Activated T-cell treated with anti-CD3 and anti-CD28 coated beads, Interleukin-2, amount 50 U/mL, for 1 hour (primary cell): ENCODE data around the gene DENND6A.
"Not testable (repeated sequence)": the region's sequence is repeated elsewhere in the genome, so short reads cannot be mapped to it uniquely, and the experiment has no call there.

Experiments used
- DNase-seq: peaks from one replicate; pipeline ENCODE4 v3.0.0-alpha.2; 2020

The DENND6A gene, protein sequence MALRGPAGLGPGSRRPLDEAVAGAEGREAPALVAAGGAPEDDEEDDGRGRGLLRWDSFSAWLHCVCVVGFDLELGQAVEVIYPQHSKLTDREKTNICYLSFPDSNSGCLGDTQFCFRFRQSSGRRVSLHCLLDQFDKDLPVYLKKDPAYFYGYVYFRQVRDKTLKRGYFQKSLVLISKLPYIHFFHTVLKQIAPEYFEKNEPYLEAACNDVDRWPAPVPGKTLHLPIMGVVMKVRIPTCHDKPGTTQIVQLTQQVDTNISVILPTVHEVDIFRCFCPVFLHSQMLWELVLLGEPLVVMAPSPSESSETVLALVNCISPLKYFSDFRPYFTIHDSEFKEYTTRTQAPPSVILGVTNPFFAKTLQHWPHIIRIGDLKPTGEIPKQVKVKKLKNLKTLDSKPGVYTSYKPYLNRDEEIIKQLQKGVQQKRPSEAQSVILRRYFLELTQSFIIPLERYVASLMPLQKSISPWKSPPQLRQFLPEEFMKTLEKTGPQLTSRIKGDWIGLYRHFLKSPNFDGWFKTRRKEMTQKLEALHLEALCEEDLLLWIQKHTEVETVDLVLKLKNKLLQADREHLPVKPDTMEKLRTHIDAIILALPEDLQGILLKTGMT

DNA sequence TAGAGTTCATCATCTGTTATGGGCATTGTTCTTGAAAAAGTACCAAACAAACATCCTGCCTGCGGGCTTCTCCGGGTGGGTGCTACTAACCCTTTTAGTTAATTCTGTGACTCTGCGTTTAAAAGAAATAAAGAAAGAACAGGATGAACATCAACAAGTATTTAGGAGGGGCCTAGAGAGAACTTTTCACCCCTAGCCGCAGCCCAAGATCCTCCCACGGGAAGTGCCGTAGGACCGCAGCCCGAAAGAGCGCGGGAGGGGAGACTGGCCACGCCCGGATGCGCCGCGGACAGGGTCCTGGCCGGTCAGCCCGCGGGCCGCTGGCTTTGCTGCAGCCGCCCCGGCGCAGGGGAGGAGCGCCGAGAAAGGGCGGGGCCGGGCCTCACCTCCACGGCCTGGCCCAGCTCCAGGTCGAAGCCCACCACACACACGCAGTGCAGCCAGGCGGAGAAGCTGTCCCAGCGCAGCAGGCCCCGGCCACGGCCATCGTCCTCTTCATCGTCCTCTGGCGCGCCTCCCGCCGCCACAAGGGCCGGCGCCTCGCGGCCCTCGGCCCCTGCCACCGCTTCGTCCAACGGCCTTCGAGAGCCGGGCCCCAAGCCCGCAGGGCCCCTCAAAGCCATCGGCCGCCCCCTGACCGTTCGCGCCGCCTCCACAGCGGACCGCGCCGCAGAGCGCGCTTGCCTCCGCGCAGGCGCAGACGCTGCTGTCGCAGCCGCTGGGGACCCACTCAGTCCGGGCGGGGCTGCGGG is at the start of gene DENND6A:
Gene DENND6A, minus strand, starts transcription at position 682 of the 752 bp plus-strand sequence. Its CDS starts 59 bp downstream, at position 623.
- peak; percentile 96 for DNase-seq

DNA sequence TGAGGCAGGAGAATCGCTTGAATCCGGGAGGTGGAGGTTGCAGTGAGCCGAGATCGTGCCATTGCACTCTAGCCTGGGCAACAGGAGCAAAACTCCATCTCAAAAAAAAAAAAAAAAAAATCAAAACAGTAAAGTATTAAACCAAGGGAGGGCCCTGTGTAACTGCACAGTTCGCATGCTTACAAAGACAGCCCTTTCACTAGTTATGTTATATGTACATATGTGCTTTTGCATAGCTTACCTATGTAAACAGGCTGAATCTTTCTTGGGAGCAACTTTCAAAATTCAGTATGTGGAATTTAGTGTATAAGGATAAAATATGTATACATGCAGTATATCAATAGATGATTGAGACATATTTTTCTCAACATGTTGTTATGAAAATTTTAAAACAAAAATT is 47.1 kb upstream of the DENND6A start:
- DNase-seq: no peak

DNA sequence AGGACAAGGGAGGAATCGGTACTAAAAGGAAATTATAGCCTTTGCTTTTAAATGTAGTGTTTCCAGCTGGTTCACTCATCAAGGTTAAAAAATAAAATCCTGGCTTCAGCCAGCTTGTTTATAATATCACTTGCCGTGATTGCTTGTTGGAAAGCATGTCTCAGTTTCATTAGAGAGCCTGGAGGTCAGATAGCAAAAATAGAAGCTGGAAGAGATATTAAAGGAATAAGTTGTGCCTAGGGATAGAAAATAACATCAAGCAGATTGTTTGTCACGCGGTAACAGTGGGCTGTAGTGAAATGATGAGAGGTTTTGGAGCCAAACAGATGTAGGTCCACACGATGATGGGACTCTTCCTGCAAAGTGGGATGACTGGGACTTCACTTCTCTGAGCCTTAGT is 45.5 kb upstream of the DENND6A start:
- no peak for DNase-seq

DNA sequence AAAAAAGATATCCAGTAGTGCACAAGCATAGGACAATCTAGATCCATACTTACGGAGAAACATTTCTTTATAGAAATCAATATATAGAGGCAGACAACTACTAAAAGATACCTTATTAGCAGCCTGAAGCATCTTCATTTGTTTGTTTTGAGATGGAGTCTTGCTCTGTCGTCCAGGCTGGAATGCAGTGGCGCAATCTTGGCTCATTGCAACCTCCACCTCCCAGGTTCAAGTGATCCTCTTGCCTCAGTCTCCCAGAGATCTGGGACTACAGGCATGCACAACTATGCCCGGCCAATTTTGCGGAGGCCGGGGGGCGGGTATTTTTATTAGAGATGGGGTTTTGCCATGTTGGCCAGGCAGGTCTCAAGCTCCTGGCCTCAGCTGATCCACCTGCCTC is 45.0 kb upstream of the DENND6A start:
- no peak for DNase-seq

DNA sequence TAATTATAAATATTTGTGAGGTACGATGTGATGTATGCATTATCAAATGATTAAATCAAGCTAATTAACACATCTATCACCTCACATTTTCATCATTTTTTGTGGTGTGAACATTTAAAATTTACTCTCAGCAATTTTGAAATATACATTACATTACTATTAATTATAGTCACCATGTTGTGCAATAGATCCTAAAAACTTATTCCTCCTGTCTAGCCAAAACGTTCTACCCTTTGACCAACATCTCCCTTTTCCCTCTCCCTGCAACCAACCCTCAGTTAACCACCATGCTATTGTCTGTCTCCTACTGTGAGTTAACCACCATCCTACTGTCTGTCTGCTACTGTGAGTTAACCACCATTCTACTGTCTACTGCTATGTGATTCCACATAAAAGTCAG is 42.5 kb upstream of the DENND6A start:
- no peak for DNase-seq

DNA sequence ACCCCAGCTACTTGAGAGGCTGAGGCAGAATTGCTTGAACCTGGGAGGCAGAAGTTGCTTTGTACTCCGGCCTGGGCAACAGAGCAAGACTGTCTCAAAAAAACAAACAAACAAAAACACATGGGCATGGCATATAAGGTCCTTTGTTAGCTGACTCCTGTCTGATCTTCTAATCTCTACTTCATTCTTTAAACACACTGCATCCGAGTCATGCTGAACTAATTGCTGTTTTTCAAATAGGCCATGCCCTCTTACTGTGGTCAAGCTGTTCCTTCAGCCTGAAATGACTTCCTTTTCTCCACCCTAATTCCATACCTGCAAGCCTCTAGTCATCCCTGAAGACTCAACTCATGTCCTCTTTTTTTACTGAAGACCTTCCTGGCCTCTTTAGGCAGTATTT is 40.9 kb upstream of the DENND6A start:
- DNase-seq: no peak

DNA sequence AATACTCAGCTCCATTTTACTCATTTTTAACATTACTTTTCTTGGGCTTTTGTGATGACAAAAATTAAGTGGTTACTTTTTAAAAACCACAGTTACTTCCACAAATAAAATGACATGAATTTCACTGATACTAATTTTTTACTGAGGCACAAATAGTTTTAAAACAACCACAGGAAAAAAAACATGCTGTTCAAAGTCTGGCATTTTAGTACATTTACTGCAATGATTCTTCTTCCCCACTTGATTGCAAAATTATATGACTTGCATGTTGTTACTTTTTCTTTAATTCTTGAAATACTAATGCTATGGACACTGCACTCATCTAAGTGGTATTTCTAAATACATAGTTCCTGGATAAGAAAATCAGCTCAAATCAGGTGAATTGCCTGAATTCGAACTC is 38.4 kb upstream of the DENND6A start:
- no peak for DNase-seq

DNA sequence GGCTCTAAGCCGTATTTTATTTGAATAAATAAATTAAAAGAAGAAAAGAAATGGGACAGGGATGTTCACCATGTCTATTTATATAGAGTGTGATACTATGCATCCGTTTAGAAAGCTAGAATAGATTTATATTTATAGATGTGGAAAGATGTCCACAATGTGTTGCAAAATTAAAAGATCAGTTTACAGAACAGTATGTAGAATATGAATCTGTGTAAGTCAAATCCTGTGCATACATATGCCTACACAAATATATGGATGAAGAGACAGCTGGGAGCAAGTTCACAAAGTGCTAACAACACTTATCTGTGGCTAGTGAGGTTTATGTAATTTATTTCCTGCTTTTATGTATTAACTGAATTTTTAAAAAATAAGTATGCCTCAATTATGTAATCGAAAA is 37.8 kb upstream of the DENND6A start:
- no peak for DNase-seq

DNA sequence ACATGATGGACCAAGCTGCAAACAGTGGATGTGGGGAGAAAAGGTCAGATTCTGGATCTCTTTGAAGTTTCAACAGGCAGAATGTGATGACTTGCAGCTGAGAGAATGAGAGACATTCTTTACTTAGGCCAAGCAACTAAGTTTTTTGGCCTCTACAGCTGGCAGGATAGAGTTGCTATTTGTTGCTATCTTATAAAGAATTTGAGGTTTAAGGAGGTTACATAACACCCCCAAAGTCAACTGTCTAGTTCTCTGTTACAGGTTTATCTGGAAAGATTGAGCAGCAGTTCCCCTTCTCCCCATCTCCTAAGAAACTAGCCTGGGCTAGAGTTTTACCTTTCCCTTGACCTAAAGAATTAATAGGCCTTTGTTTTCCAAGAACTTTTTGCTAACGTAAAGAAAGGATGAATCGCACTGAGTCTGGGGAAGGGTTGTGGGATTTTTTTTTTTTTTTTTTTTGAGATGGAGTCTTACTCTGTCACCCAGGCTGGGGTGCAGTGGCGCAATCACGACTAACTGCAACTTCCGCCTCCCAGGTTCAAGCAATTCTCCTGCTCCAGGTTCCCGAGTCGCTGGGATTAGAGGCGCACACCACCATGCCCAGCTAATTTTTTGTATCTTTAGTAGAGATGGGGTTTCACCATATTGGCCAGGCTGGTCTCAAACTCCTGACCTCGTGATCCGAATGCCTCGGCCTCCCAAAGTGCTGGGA is 36.6 kb upstream of the DENND6A start:
- no peak for DNase-seq

DNA sequence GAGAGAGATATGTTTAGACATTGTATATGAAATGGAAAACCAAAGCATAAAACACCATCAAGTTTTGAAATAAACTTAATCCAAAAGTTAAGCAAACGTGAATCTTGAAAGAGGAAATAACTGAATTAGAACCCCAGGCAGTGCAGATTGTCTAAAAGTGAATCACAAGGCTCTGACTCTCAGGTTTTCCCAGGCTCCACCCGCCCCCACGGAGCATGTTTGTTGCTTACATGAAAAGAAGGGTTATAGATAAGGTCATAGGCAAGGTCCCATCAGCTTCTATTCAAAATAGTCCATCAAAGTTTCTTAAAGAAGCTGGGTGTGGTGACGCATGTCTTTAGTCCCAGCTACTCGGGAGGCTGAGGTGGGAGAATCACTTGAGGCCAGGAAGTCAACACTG is 34.2 kb upstream of the DENND6A start:
- DNase-seq: no peak

DNA sequence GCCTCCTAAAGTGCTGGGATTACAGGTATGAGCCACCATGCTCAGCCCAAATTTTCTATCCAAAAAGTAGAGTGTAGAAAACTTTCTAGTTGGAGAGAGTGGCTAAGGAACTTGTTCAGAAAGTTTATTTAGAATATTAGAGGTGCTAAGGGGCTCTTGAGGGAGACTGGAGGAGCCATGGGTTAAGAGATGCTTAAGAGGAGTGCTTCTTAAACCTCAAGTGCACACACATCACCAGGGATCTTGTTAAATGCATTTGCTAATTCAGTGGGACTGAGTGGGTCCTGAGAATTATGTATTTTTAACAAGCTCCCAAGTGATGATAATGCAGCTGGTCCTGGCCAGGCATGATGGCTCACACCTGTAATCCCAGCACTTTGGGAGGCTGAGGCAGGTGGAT is 33.5 kb upstream of the DENND6A start:
- no peak for DNase-seq

DNA sequence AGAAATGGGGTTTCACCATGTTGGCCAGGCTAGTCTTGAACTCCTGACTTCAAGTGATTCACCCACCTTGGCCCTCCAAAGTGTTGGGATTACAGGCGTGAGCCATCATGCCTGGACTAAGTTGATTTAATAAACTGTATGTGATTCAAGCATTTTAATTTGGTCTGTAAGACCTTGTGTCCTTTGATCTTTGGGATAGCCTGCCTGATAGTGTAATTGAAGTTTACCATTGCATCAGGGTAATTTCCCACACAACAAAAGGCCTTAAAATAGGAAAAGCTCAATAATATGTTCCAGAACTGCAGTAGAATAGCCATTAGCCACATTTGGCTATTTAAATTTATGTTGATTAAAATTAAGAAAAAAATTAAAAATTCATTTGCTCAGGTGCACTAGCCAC is 25.2 kb upstream of the DENND6A start:
- DNase-seq: no peak

DNA sequence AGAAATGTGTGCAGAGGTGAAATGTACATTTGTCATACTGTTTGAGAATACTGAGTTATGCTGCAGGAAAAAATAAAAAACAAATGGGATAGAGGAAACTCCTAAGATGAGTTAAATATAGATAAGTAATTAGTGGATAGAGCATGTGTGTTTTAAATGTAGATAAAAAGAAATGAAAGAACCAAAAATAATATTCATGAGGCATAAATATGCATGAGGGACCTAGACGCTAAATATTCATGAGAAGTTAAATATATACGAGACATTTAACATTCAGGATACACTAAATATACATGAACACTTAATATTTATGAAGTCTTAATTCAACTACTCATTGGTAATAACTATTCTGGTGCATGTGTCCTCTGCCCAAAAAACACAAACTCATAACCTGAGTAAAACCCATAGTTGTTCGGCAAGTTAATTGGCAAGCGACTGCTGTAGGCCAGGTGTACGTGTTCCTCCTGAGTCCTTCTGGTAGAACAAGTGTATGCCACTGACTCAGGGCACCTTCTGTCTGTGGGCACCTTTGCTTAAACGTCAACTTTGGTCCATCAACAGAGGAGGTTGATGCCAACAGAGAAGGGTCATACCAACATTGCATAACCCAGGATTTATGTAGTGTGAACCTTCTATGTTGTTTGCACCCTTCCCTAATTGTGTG is 24.5 kb upstream of the DENND6A start:
- DNase-seq: no peak

DNA sequence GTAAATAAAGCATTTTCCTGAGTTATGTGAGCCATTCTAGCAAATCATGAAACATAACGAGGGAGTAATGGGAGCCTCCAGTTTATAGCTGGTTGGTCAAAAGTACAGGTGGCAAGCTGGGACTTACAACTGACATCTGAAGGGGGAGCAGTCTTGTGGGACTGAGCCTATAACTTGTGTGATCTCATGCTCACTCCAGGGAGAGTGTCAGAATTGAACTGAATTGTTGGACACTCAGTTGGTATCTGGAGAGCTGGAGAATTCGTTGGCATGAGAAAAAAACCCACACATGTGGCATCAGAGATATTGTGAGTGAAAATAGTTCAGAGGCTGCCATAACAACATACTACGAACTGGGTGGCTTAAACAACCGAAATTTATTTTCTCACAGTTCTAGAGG is 22.8 kb upstream of the DENND6A start:
- DNase-seq: no peak

DNA sequence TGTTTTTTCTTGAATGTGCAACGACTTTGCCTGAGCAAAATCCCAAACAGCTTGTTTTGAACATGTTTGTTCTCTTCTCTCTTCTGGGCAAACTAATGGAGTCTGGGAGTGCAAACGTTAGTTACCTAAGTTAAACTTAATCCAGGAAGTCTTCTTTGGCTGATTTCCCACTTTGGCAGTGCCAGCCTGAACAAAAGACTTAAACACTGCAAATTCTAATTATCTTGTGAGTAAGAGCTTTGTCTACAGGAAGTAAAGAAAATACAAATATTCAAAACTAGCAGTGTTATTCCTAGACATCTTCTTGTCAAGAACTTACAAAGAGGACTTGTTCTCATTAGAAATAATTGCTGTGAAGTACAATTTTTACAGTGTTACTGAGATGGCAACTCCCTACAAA is 16.7 kb upstream of the DENND6A start:
- no peak for DNase-seq

DNA sequence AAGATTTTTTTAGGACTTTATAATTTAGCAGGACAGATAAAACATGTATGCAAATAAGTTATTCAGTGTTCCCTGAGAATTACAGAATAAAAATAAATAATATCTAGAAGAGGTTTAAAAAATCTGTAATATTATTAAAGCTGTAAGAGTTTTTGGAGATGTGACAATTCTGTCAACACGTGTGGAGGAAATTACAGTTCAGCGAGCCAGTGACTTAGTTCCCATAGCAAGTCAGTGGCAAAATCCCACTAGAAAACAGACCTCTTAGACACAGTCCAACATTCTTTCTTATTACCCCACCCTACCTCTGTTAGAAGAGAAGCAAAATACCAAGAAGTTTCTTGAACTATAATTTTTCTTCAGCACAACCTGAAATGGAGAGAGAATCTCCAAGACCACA is 16.2 kb upstream of the DENND6A start:
- DNase-seq: no peak

DNA sequence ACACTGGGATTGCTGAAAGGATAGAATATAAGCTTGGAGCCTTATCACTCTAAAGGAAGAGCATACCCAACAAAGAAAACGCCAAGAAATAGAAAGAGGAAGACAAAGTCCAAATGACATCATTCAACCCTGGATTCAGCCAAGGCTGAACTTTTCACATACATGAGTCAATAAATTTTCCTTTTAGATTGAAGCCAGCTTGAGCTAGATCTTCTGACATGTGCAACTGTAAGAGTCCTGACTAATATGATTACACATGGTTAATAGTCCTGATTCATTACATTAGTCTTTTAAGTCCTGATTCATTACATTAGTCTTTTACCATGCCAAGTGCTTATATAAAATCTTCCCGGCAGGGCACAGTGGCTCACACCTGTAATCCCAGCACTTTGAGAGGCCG is 13.6 kb upstream of the DENND6A start:
- DNase-seq: no peak

DNA sequence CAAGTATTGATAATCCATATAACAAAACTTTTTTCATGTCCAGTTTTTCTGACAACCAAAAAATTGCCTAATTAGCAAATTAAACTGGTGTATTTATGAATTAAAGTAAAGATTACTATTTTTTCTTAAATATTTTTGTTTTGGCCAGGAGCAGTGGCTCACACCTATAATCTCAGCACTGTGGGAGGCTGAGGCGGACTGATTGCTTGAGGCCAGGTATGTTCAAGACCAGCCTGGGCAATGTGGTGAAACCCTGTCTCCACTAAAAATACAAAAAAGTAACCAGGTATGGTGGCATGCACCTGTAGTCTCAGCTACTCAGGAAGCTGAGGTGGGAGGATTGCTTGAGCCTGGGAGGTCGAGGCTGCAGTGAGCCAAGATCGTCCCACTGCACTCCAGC is 12.5 kb upstream of the DENND6A start:
- DNase-seq: not testable (repeated sequence)

DNA sequence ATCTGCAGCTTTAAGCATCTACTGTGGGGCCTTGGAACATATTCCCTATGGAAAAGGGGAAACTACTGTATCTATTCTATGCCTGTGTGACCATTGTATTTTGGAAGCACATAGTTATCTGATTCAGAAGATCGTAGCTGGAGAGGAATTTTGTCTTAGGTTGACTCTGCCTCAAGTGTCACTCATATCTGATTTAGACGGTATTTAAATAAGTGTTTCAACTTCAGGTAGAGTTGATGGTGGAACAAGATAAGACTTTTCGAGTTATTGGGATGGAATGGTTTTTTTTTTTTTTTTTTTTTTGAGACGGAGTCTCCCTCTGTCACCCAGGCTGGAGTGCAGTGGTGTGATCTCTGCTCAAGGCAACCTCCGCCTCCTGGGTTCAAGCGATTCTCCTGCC is 8.9 kb upstream of the DENND6A start:
- DNase-seq: no peak

DNA sequence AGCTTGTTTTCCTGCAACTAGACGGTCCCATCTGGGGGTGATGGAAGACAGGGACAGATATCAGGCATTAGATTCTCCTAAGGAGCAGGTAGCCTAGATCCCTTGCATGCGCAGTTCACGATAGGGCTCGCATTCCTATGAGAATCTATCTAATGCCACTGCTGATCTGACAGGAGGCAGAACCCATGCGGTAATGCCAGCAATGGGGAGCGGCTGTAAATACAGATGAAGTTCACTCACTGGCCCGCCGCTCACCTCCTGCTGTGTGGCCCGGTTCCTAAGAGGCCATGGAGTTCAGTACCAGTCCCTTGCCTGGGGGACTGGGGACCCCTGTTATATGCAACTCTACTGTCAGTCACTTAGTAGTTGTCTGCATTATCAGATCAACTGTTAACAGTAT is 7.9 kb upstream of the DENND6A start:
- DNase-seq: no peak

DNA sequence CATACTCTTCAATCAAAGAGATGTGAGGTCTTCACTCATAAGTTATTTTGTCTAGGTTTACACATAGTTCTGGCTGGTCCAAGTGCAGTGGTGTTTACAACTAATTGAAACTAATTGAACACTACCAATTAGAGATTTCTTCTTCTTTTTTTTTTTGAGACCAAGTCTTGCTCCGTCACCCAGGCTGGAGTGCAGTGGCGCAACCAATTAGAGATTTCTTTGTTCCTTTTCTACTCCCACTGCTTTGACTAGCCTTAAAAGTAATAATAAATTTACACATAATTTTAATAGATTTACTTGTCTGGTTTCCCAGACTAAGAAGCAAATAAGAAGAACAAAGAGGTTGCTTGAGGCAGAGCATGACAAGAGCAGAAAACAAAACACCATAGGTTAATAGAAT is 6.7 kb upstream of the DENND6A start:
- DNase-seq: no peak

DNA sequence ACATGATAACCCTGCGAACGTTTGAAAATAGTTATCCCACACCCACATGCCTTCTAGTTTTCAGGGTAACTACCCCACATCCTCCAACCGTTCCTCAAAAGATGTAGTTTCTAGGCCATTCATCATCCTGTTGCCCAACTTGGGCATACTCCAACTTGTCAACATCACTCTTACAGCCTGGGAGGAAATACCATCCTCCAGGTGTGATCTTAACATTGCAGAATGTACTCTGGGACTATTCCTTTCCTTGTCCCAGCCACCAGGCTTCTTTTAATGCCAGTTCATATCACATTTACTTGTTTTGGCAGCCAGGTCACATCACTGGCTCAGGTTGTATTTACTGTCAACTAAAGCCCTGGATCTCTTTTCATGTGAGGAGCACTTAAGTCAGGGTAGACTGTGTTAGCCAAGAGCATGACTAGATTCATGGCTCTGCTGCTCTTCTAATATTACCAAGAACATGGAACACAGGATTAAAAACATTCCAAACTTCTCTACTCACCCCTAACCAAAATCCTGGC is 4.0 kb upstream of the DENND6A start:
- no peak for DNase-seq

DNA sequence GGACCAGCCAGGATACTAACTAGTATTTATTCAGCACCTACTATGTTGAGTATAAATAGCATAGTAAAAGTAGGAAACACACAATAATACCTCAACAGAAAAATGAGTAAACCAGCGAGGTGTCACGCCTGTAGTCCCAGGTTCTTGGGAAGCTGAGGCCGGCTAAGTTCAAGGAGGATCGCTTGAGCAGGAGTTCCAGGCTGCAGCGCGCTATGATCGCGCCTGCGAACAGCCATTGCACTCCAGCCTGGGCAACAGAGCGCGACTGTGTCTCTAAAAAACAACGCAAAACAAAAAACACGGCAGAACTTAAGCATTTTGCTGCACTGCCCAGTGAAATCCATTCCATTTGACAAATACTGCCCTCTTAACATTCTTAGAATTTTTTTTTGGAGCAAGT is 1.3 kb upstream of the DENND6A start:
- DNase-seq: no peak
